HepG2 (cell line): ENCODE data around the gene DSTN. TPM values are rescaled to one million over a fixed set of nuclear protein-coding genes. Genes with fewer than 3 reads are reported as not detected.

ENCODE experiments used
- ARHGAP35 ChIP-seq: sonication (generic); formaldehyde crosslinking; IDR thresholded peaks from 2 replicates; pipeline ENCODE4 v1.9.0; 2022; ENCODE audit warnings: mild to moderate bottlenecking, inconsistent platforms, moderate library complexity, missing genetic modification reagents, borderline replicate concordance
- GTF2F1 ChIP-seq: fragments of 150-350 bp; IDR thresholded peaks from 2 replicates; pipeline ENCODE4 v1.6.1; 2014; ENCODE audit warnings: low read length
- KAT7 ChIP-seq: IDR thresholded peaks from 2 replicates; pipeline ENCODE4 v1.6.1; 2018; ENCODE audit warnings: borderline replicate concordance, missing compliant biosample characterization
- KLF16 ChIP-seq, 2 experiments: sonication (generic) in 1 of 2; formaldehyde crosslinking in 1 of 2; IDR thresholded peaks; 2 replicates each; pipeline versions ENCODE4 v1.6.1 to v1.8.0; 2016 to 2023; ENCODE audit warnings: missing genetic modification reagents in 2 of 2, missing compliant biosample characterization in 1 of 2
- MBNL3 ChIP-seq: fragments of 250-450 bp; sonication (Bioruptor Pico); conservative IDR thresholded peaks from 2 replicates; pipeline ENCODE4 v1.8.0; 2022; ENCODE audit warnings: mild to moderate bottlenecking, inconsistent platforms
- TARDBP ChIP-seq: sonication (generic); formaldehyde crosslinking; IDR thresholded peaks from 2 replicates; pipeline ENCODE4 v1.8.0; 2022; ENCODE audit warnings: mild to moderate bottlenecking, missing genetic modification reagents
- YEATS4 ChIP-seq: sonication (generic); formaldehyde crosslinking; IDR thresholded peaks from 2 replicates; pipeline ENCODE4 v1.4.0; 2020; ENCODE audit warnings: missing genetic modification reagents, borderline replicate concordance
- ZBTB3 ChIP-seq: sonication (generic); formaldehyde crosslinking; IDR thresholded peaks from 2 replicates; pipeline ENCODE4 v1.4.0; 2020; ENCODE audit warnings: low read depth, mild to moderate bottlenecking, moderate library complexity, missing genetic modification reagents, borderline replicate concordance
- ZNF180 ChIP-seq: sonication (generic); formaldehyde crosslinking; IDR thresholded peaks from 2 replicates; pipeline ENCODE4 v1.4.0; 2020; ENCODE audit warnings: low read depth, missing genetic modification reagents, borderline replicate concordance
- polyA plus RNA-seq, 8 experiments: library from polyadenylated mRNA; depleted of rRNA in 3 of 8; stranded (reverse) in 7 of 8; unstranded in 1 of 8; fragments of >200 nt; fragmentation: Illumina TruSeq in 4 of 8; extraction: Trizol in 4 of 8; gene quantifications; 2 replicates each; pipeline versions ENCODE4 v1.2.1 to v1.2.3, GENCODE V29; 2011 to 2016; ENCODE audit warnings: low read depth in 4 of 8, missing spikeins in 1 of 8, mixed read lengths in 1 of 8; ENCODE audit not compliant: insufficient read depth in 1 of 8
- total RNA-seq, 5 experiments: library from RNA; depleted of rRNA; stranded (reverse); fragments of >200 nt; fragmentation: Illumina TruSeq; extraction: Trizol; gene quantifications; 2 replicates each; pipeline ENCODE4 v1.2.3, GENCODE V29; 2016; ENCODE audit warnings: low read depth in 1 of 5
- TF ChIP-seq, protein P1 (sequence below): sonication (generic); formaldehyde crosslinking; IDR thresholded peaks from 2 replicates; pipeline ENCODE4 v1.4.0; 2020; ENCODE audit warnings: missing genetic modification reagents, mild to moderate bottlenecking, borderline replicate concordance
- TF ChIP-seq, protein P2 (sequence below): sonication (generic); formaldehyde crosslinking; IDR thresholded peaks from 2 replicates; pipeline ENCODE4 v1.5.1; 2020; ENCODE audit warnings: missing genetic modification reagents, mild to moderate bottlenecking, borderline replicate concordance
- TF ChIP-seq, protein P3 (sequence below): sonication (generic); formaldehyde crosslinking; IDR thresholded peaks from 2 replicates; pipeline ENCODE4 v1.4.0; 2020; ENCODE audit warnings: mild to moderate bottlenecking, low read depth, missing genetic modification reagents
- TF ChIP-seq, protein P4 (sequence below): sonication (generic); formaldehyde crosslinking; IDR thresholded peaks from 2 replicates; pipeline ENCODE4; 2020; ENCODE audit warnings: missing genetic modification reagents, mild to moderate bottlenecking, borderline replicate concordance
- TF ChIP-seq, protein P5 (sequence below): sonication (generic); formaldehyde crosslinking; IDR thresholded peaks from 2 replicates; pipeline ENCODE4 v1.9.0; 2021; ENCODE audit warnings: missing genetic modification reagents, mild to moderate bottlenecking, borderline replicate concordance
- TF ChIP-seq, protein P6 (sequence below): IDR thresholded peaks from 2 replicates; pipeline ENCODE4 v1.6.1; 2016; ENCODE audit warnings: low read depth

The DSTN gene
- total and polyA plus RNA-seq, 2 of the 13 experiments (the other 11 are each of a cell fraction or from before 2014, with no cell fraction given), result 27.6 to 106 TPM

DNA sequence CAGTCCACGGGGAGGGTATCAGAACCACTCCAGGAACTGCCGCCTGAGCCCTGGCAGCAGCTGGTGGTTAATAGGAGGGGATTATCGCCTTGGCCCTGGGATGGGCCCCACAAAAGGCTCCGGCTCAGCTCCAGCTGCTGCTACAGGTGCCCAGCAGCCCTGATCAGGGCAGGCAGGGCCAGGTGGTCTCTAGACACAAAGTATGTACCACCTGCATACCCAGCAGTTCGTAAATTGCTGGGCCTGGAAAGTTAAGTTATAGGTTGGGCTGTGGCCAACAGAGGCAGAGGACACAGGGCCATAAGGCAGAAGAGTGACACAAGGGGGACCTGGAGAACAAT lies 77.1 kb downstream of the DSTN start (continued):
- TF ChIP-seq, protein P1, sequence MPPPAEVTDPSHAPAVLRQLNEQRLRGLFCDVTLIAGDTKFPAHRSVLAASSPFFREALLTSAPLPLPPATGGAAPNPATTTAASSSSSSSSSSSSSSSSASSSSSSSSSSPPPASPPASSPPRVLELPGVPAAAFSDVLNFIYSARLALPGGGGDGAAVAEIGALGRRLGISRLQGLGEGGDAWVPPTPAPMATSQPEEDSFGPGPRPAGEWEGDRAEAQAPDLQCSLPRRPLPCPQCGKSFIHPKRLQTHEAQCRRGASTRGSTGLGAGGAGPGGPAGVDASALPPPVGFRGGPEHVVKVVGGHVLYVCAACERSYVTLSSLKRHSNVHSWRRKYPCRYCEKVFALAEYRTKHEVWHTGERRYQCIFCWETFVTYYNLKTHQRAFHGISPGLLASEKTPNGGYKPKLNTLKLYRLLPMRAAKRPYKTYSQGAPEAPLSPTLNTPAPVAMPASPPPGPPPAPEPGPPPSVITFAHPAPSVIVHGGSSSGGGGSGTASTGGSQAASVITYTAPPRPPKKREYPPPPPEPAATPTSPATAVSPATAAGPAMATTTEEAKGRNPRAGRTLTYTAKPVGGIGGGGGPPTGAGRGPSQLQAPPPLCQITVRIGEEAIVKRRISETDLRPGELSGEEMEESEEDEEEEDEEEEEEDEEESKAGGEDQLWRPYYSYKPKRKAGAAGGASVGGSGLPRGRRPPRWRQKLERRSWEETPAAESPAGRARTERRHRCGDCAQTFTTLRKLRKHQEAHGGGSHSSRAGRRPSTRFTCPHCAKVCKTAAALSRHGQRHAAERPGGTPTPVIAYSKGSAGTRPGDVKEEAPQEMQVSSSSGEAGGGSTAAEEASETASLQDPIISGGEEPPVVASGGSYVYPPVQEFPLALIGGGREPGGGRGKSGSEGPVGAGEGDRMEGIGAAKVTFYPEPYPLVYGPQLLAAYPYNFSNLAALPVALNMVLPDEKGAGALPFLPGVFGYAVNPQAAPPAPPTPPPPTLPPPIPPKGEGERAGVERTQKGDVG (CRISPR knock-in tag), result no peak
- TF ChIP-seq, protein P2, sequence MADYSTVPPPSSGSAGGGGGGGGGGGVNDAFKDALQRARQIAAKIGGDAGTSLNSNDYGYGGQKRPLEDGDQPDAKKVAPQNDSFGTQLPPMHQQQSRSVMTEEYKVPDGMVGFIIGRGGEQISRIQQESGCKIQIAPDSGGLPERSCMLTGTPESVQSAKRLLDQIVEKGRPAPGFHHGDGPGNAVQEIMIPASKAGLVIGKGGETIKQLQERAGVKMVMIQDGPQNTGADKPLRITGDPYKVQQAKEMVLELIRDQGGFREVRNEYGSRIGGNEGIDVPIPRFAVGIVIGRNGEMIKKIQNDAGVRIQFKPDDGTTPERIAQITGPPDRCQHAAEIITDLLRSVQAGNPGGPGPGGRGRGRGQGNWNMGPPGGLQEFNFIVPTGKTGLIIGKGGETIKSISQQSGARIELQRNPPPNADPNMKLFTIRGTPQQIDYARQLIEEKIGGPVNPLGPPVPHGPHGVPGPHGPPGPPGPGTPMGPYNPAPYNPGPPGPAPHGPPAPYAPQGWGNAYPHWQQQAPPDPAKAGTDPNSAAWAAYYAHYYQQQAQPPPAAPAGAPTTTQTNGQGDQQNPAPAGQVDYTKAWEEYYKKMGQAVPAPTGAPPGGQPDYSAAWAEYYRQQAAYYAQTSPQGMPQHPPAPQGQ (CRISPR knock-in tag), result no peak
- TF ChIP-seq, protein P3, sequence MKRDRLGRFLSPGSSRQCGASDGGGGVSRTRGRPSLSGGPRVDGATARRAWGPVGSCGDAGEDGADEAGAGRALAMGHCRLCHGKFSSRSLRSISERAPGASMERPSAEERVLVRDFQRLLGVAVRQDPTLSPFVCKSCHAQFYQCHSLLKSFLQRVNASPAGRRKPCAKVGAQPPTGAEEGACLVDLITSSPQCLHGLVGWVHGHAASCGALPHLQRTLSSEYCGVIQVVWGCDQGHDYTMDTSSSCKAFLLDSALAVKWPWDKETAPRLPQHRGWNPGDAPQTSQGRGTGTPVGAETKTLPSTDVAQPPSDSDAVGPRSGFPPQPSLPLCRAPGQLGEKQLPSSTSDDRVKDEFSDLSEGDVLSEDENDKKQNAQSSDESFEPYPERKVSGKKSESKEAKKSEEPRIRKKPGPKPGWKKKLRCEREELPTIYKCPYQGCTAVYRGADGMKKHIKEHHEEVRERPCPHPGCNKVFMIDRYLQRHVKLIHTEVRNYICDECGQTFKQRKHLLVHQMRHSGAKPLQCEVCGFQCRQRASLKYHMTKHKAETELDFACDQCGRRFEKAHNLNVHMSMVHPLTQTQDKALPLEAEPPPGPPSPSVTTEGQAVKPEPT (CRISPR knock-in tag), result no peak
- TF ChIP-seq ARHGAP35 (CRISPR knock-in tag) (no peak), KLF16 (CRISPR knock-in tag; IDR thresholded peaks at IDR 0.05) (no peak), KAT7 (no peak), GTF2F1 (no peak), ZBTB3 (no peak), MBNL3 (CRISPR knock-in tag) (no peak), ZNF180 (CRISPR knock-in tag) (no peak), YEATS4 (CRISPR knock-in tag) (no peak), TARDBP (0 out of 2 replicates have a peak, but pooled peaks have one; percentile 3)
- TF ChIP-seq, protein P4, sequence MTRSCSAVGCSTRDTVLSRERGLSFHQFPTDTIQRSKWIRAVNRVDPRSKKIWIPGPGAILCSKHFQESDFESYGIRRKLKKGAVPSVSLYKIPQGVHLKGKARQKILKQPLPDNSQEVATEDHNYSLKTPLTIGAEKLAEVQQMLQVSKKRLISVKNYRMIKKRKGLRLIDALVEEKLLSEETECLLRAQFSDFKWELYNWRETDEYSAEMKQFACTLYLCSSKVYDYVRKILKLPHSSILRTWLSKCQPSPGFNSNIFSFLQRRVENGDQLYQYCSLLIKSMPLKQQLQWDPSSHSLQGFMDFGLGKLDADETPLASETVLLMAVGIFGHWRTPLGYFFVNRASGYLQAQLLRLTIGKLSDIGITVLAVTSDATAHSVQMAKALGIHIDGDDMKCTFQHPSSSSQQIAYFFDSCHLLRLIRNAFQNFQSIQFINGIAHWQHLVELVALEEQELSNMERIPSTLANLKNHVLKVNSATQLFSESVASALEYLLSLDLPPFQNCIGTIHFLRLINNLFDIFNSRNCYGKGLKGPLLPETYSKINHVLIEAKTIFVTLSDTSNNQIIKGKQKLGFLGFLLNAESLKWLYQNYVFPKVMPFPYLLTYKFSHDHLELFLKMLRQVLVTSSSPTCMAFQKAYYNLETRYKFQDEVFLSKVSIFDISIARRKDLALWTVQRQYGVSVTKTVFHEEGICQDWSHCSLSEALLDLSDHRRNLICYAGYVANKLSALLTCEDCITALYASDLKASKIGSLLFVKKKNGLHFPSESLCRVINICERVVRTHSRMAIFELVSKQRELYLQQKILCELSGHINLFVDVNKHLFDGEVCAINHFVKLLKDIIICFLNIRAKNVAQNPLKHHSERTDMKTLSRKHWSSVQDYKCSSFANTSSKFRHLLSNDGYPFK, result peak; percentile 12; the same call in 1 of the 2 replicates
- TF ChIP-seq, protein P5, sequence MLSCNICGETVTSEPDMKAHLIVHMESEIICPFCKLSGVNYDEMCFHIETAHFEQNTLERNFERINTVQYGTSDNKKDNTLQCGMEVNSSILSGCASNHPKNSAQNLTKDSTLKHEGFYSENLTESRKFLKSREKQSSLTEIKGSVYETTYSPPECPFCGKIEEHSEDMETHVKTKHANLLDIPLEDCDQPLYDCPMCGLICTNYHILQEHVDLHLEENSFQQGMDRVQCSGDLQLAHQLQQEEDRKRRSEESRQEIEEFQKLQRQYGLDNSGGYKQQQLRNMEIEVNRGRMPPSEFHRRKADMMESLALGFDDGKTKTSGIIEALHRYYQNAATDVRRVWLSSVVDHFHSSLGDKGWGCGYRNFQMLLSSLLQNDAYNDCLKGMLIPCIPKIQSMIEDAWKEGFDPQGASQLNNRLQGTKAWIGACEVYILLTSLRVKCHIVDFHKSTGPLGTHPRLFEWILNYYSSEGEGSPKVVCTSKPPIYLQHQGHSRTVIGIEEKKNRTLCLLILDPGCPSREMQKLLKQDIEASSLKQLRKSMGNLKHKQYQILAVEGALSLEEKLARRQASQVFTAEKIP, result no peak
- TF ChIP-seq, protein P6, sequence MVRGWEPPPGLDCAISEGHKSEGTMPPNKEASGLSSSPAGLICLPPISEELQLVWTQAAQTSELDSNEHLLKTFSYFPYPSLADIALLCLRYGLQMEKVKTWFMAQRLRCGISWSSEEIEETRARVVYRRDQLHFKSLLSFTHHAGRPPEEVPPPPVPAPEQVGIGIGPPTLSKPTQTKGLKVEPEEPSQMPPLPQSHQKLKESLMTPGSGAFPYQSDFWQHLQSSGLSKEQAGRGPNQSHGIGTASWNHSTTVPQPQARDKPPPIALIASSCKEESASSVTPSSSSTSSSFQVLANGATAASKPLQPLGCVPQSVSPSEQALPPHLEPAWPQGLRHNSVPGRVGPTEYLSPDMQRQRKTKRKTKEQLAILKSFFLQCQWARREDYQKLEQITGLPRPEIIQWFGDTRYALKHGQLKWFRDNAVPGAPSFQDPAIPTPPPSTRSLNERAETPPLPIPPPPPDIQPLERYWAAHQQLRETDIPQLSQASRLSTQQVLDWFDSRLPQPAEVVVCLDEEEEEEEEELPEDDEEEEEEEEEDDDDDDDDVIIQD (CRISPR knock-in tag), result no peak
